ENCODE measurements around the gene PDE3B. TPM values are rescaled to one million over a fixed set of nuclear protein-coding genes. Genes with fewer than 3 reads are reported as not detected.

The PDE3B gene
- total and polyA plus RNA-seq, 9 of the 15 experiments (the other 6 are each of a cell fraction or from before 2014, with no cell fraction given): 2.3 to 22.5 (median 12.2) TPM

DNA sequence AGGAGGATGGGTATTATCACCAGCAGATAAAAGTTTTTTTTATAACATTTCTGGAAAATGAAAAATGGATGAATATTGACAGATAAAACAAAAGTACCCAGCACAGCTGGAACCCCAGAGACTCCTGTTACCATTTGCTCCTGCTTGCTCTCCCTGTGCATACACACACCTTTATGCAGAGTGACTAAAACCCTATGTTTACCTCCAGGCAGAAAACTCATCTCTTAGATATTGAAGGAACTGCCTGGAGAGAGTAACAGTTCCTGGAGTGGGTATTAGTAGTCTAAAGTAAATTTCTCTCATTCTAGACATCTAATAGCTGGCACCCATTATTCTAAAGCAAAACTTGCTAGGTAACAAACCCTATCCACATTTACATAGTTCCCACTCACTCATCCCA, 210.5 kb downstream of the PDE3B start (continued):
- TF ChIP-seq, protein P1, sequence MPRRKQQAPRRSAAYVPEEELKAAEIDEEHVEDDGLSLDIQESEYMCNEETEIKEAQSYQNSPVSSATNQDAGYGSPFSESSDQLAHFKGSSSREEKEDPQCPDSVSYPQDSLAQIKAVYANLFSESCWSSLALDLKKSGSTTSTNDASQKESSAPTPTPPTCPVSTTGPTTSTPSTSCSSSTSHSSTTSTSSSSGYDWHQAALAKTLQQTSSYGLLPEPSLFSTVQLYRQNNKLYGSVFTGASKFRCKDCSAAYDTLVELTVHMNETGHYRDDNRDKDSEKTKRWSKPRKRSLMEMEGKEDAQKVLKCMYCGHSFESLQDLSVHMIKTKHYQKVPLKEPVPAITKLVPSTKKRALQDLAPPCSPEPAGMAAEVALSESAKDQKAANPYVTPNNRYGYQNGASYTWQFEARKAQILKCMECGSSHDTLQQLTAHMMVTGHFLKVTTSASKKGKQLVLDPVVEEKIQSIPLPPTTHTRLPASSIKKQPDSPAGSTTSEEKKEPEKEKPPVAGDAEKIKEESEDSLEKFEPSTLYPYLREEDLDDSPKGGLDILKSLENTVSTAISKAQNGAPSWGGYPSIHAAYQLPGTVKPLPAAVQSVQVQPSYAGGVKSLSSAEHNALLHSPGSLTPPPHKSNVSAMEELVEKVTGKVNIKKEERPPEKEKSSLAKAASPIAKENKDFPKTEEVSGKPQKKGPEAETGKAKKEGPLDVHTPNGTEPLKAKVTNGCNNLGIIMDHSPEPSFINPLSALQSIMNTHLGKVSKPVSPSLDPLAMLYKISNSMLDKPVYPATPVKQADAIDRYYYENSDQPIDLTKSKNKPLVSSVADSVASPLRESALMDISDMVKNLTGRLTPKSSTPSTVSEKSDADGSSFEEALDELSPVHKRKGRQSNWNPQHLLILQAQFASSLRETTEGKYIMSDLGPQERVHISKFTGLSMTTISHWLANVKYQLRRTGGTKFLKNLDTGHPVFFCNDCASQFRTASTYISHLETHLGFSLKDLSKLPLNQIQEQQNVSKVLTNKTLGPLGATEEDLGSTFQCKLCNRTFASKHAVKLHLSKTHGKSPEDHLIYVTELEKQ (CRISPR knock-in tag; IDR thresholded peaks at IDR 0.05): no peak
- no peak for TF ChIP-seq SMARCA5 (IDR thresholded peaks at IDR 0.05)
- TF ChIP-seq ILF3 (IDR thresholded peaks at IDR 0.05; ENCODE audit: borderline replicate concordance): no peak
- TF ChIP-seq PHF21A (IDR thresholded peaks at IDR 0.05; ENCODE audit: borderline replicate concordance, low read depth): no peak
- TF ChIP-seq E2F3 (CRISPR knock-in tag; IDR thresholded peaks at IDR 0.05): no peak
- no peak for TF ChIP-seq RBM39 (optimal IDR thresholded peaks at IDR 0.05; ENCODE audit: low read depth, low read length)
- no peak for TF ChIP-seq USF1 (CRISPR knock-in tag; IDR thresholded peaks at IDR 0.05)
- TF ChIP-seq ZNF583 (CRISPR knock-in tag; IDR thresholded peaks at IDR 0.05): no peak
- no peak for TF ChIP-seq CREB1 (IDR thresholded peaks at IDR 0.05)
- TF ChIP-seq CREB1 (CRISPR knock-in tag; IDR thresholded peaks at IDR 0.05): no peak

Measured in K562 (cell line).